ENCODE results near the gene KLK8. TPM values are rescaled to one million over a fixed set of nuclear protein-coding genes. Genes with fewer than 3 reads are reported as not detected.

Gene KLK8
- total RNA-seq, 1 experiment from 2014 or later: 2.7 TPM

DNA sequence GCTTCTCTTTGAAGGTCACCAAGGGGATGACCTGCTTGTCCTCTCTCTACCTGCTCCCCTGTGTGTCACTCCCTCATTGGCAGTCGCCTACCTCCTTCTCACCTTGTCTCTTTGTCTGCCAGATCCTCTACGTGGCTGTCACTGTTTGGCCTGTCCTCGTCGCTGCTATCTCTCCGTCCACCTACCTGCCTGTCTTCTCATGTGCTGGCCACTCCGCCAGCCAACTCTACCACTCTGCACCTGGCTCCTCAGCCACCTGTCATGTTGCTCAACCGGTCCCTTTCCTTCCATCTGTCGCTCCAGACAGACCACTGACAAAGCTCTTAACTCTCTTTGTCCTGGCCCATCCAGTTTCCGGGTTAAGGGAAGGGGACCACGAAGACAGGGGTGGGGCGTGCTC, 33.3 kb upstream of the KLK8 start, which contains the start of gene KLK12:
Gene KLK12 (minus strand): TSS at position 299 of the 400 bp plus-strand sequence. CDS start 381 bp downstream, outside the sequence.
- Mint-ChIP-seq H3K27ac (peak within 1 kb of the TSS in 2 of 3 experiments; percentile 36 to 50; a peak in 2 of 7 replicates), H3K27me3 (ENCODE audit: low read depth) (peaks cover 18% of the 10 kb centered on the region), H3K4me3 (no peak within 1 kb of the TSS), H3K4me1 (peaks cover 17 to 23% of the 10 kb centered on the region in 2 experiments), H3K36me3 (ENCODE audit: insufficient read depth in 1 of 3, low read depth in 3 of 3) (no peaks in the 10 kb centered on the region), H3K9me3 (no peaks in the 10 kb centered on the region)
- TF ChIP-seq, protein P1, sequence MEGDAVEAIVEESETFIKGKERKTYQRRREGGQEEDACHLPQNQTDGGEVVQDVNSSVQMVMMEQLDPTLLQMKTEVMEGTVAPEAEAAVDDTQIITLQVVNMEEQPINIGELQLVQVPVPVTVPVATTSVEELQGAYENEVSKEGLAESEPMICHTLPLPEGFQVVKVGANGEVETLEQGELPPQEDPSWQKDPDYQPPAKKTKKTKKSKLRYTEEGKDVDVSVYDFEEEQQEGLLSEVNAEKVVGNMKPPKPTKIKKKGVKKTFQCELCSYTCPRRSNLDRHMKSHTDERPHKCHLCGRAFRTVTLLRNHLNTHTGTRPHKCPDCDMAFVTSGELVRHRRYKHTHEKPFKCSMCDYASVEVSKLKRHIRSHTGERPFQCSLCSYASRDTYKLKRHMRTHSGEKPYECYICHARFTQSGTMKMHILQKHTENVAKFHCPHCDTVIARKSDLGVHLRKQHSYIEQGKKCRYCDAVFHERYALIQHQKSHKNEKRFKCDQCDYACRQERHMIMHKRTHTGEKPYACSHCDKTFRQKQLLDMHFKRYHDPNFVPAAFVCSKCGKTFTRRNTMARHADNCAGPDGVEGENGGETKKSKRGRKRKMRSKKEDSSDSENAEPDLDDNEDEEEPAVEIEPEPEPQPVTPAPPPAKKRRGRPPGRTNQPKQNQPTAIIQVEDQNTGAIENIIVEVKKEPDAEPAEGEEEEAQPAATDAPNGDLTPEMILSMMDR (conservative IDR thresholded peaks at IDR 0.05): no peak
- no peaks in the 10 kb centered on the region; the same call in 1 of the 2 replicates for H3K4me1 ChIP-seq (ENCODE audit: insufficient read depth, low read length)
- no peak within 1 kb of the TSS for H3K9ac ChIP-seq (ENCODE audit: extremely low read depth, insufficient read length, low read length)
- H3K4ac ChIP-seq (ENCODE audit: low read depth, low read length): no peak within 1 kb of the TSS
- no peak within 1 kb of the TSS for H3K56ac ChIP-seq (ENCODE audit: insufficient read length, low read depth, low read length)
- no peak within 1 kb of the TSS for H2BK5ac ChIP-seq (ENCODE audit: insufficient read length, low read length)
- H4K20me1 ChIP-seq (ENCODE audit: control insufficient read depth, insufficient read depth, insufficient read length): no peaks in the 10 kb centered on the region
- H2BK20ac ChIP-seq (ENCODE audit: low read depth, low read length, poor library complexity, severe bottlenecking): no peak within 1 kb of the TSS
- no peak within 1 kb of the TSS for H3K18ac ChIP-seq (ENCODE audit: insufficient read length, low read depth, low read length)
- H2AFZ ChIP-seq (ENCODE audit: low read length): no peak within 1 kb of the TSS
- H2BK120ac ChIP-seq (ENCODE audit: low read depth, low read length, poor library complexity, severe bottlenecking): no peak within 1 kb of the TSS
- no peak within 1 kb of the TSS for H3K23ac ChIP-seq (ENCODE audit: insufficient read length, low read depth, low read length)
- no peak within 1 kb of the TSS for H3K14ac ChIP-seq (ENCODE audit: insufficient read depth, low read length)
- H3K79me1 ChIP-seq (ENCODE audit: insufficient read depth, low read depth, low read length, poor library complexity, severe bottlenecking): no peaks in the 10 kb centered on the region
- no peak for DNase-seq
- no peak within 1 kb of the TSS for H4K8ac ChIP-seq (replicated peaks; ENCODE audit: insufficient read length, low read depth, low read length)
- no peak within 1 kb of the TSS for H3K4me2 ChIP-seq (ENCODE audit: insufficient read depth, insufficient read length, low read length)
- H3K27me3 ChIP-seq (ENCODE audit: insufficient read depth, low read length): no peaks in the 10 kb centered on the region
- no peaks in the 10 kb centered on the region for H3K23me2 ChIP-seq (ENCODE audit: insufficient read length, low read depth, low read length, poor library complexity, severe bottlenecking)
- H4K91ac ChIP-seq (ENCODE audit: insufficient read length, low read depth, low read length): no peak within 1 kb of the TSS
- H3K79me2 ChIP-seq (ENCODE audit: insufficient read depth, low read length): no peaks in the 10 kb centered on the region
- no peaks in the 10 kb centered on the region for H3K9me3 ChIP-seq (ENCODE audit: control insufficient read depth, low read depth, low read length)
- WGBS (ENCODE audit: extremely low coverage, insufficient read length, low lambda C conversion rate): no CpG with 5 or more reads among the region's 11 CpGs
- no peak within 1 kb of the TSS for H2BK15ac ChIP-seq (ENCODE audit: low read depth, low read length)
- H3K27ac ChIP-seq (ENCODE audit: insufficient read length, low read depth, low read length): no peak within 1 kb of the TSS
- H2AK5ac ChIP-seq (ENCODE audit: insufficient read length, low read length): no peak within 1 kb of the TSS
- H2BK12ac ChIP-seq (ENCODE audit: insufficient read length, low read depth, low read length): no peak within 1 kb of the TSS
- H3T11ph ChIP-seq (ENCODE audit: low read length): no peak within 1 kb of the TSS
- no peak within 1 kb of the TSS for H4K5ac ChIP-seq (ENCODE audit: insufficient read length, low read depth, low read length)
